SK-N-SH (cell line): ENCODE results near the gene SPIRE1.

ENCODE experiments used
- CTCF ChIP-seq: fragments of 200-600 bp; sonication (generic); IDR thresholded peaks from 2 replicates; pipeline ENCODE4 v1.6.1; 2017; ENCODE audit warnings: antibody characterized with exemption, mild to moderate bottlenecking, moderate library complexity
- FOXJ3 ChIP-seq: sonication (generic); formaldehyde crosslinking; IDR thresholded peaks from 2 replicates; pipeline ENCODE4 v1.5.1; 2020; ENCODE audit warnings: mild to moderate bottlenecking, missing genetic modification reagents
- GABPA ChIP-seq: IDR thresholded peaks from 2 replicates; pipeline ENCODE4 v1.4.0; 2012; ENCODE audit warnings: low read depth, mild to moderate bottlenecking
- POLR2AphosphoS5 ChIP-seq: IDR thresholded peaks from 2 replicates; pipeline ENCODE4 v1.6.1; 2012; ENCODE audit warnings: low read depth, low read length

- TF ChIP-seq CTCF = no peak
- TF ChIP-seq FOXJ3 (CRISPR knock-in tag) = no peak
- TF ChIP-seq GABPA = no peak
- TF ChIP-seq POLR2AphosphoS5 = no peak
These were observed 252.8 kb downstream of the SPIRE1 start for GRCh38 chr18:12405066-12405465.
